Left kidney (tissue), 2 donors: ENCODE data around the gene DOP1A. TPM values are rescaled to one million over a fixed set of nuclear protein-coding genes. Genes with fewer than 3 reads are reported as not detected.

Experiments
- DNase-seq: peaks from one replicate; pipeline ENCODE4 v3.0.0-alpha.2; 2013
- polyA plus RNA-seq: library from polyadenylated mRNA; unstranded; fragments of 120-200 nt; gene quantifications from one replicate; pipeline ENCODE4 v1.2.1, GENCODE V29; 2013; ENCODE audit not compliant: insufficient read length

The DOP1A gene
- polyA plus RNA-seq, 1 donor = 42.6 TPM

- no peak for DNase-seq
Observed at GRCh38 chr6:83199173-83199862, 131.8 kb downstream of the DOP1A start.

GRCh38 chr6:83199863-83200225 is 132.4 kb downstream of the DOP1A start:
- no peak for DNase-seq

GRCh38 chr6:83202031-83202430 is 134.6 kb downstream of the DOP1A start:
- DNase-seq = no peak

GRCh38 chr6:83215131-83216047 is 147.9 kb downstream of the DOP1A start:
- peak; percentile 61 for DNase-seq

- DNase-seq = no peak
Observed at GRCh38 chr6:83216806-83217205, 149.3 kb downstream of the DOP1A start.

Other genes with a start within 250 kb of the DOP1A start
- 12.2 TPM for gene UBE3D, start 1.8 kb upstream of the DOP1A start, polyA plus RNA-seq
- 59.4 TPM for gene PGM3, start 125.6 kb downstream of the DOP1A start, polyA plus RNA-seq
- gene RWDD2A, start 125.7 kb downstream of the DOP1A start, polyA plus RNA-seq = 8.3 TPM